ENCODE data around the gene ORAI1. TPM values are rescaled to one million over a fixed set of nuclear protein-coding genes. Genes with fewer than 3 reads are reported as not detected.
"Not testable (repeated sequence)": the region's sequence is repeated elsewhere in the genome, so short reads cannot be mapped to it uniquely, and the experiment has no call there.

ORAI1 gene
- total and polyA plus RNA-seq, 4 donors, result 3.6 to 12.5 (median 9.1) TPM

DNA sequence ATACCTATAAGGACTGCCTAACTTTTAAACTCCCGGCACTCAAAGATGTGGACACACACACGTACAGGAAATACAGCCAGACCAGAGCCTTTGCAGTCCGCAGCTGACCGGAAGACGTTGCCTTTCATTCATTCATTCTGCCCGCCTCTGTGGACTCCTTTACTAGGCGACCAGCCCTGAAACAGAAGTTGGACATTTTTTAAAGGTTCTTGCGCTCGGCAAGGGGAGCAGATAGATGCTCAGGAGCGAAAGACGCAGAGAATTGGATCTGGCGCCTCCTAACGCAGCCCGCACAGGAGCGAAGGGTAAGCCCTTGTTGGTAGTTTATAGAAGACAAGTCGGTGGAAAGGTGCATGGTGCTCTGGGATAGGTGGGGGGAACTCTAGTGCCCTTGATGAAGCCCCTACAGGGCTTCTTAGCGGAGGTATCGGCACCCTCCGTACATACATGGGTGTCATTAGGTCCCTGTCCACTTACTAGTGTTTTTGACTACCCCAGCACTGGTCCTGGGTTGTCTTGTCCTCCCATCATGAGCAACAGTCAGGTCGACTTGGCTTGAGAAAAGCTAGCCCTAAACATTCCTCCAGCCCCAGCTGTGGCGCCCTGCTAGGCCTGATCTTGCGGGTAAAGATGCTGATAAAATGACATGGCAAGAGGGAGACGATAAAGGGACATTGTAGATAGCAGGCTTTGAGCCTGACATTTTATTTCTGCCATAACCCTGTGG is 45.2 kb upstream of the ORAI1 start, which contains the start of gene KDM2B:
Gene KDM2B, minus strand, starts transcription at position 65 of the 727 bp plus-strand sequence. CDS start 112 bp downstream, outside the sequence.
- 24 to 33% methylated on average over 23 of the region's 23 CpGs for WGBS, 2 donors
- Histone ChIP-seq H3K36me3 (ENCODE audit: control insufficient read depth in 1 of 2, insufficient read depth in 2 of 2, low read length in 1 of 2) (no peaks in the 10 kb centered on the region), H3K9me3 (ENCODE audit: control insufficient read depth, low read length) (no peaks in the 10 kb centered on the region), H3K27ac (ENCODE audit: low read depth in 1 of 2, low read length in 2 of 2) (peak within 1 kb of the TSS in 1 of 2 donors; percentile 80), H3K27me3 (ENCODE audit: control insufficient read depth in 1 of 2, insufficient read depth in 2 of 2, low read length in 1 of 2) (no peaks in the 10 kb centered on the region), H3K4me1 (ENCODE audit: control insufficient read depth in 1 of 2, insufficient read depth in 2 of 2, low read length in 2 of 2) (peaks cover 0 to 6% of the 10 kb centered on the region in 2 donors), H3K4me3 (ENCODE audit: low read length in 2 of 2) (peak within 1 kb of the TSS; percentile 89 to 95)
- ATAC-seq (ENCODE audit: low FRiP score), result peak; percentile 65
- peak in 1 of 2 donors; percentile 71 for DNase-seq
- intact Hi-C loops (cut with DNase I), result loop anchor here in 1 of 2 donors (5.0 kb wide), 2 partner anchors 46 to 79 kb away; partner anchors contain the start of gene ORAI1

- Histone ChIP-seq H3K9me3 (ENCODE audit: control insufficient read depth, low read length) (no peaks in the 10 kb centered on the region), H3K27ac (ENCODE audit: low read depth in 1 of 2, low read length in 2 of 2) (peak overlapping the region in 1 of 2 donors; percentile 67), H3K36me3 (ENCODE audit: control insufficient read depth in 1 of 2, insufficient read depth in 2 of 2, low read length in 1 of 2) (no peaks in the 10 kb centered on the region), H3K4me3 (ENCODE audit: low read length in 2 of 2) (peak overlapping the region in 1 of 2 donors; percentile 11), H3K27me3 (ENCODE audit: control insufficient read depth in 1 of 2, insufficient read depth in 2 of 2, low read length in 1 of 2) (no peaks in the 10 kb centered on the region), H3K4me1 (ENCODE audit: control insufficient read depth in 1 of 2, insufficient read depth in 2 of 2, low read length in 2 of 2) (no peaks in the 10 kb centered on the region)
- DNase-seq (peak in 1 of 2 donors; percentile 67), ATAC-seq (ENCODE audit: low FRiP score) (peak; percentile 42)
- intact Hi-C loops (cut with DNase I), result loop anchor here in 1 of 2 donors (5.0 kb wide), 2 partner anchors 45 to 80 kb away; partner anchors contain the start of gene ORAI1
- 2 to 4% methylated on average over 17 of the region's 17 CpGs for WGBS, 2 donors
Observed at GRCh38 chr12:121581686-121582429, 44.5 kb upstream of the ORAI1 start.

- Histone ChIP-seq H3K4me3 (ENCODE audit: low read length in 2 of 2) (no peak overlapping the region), H3K36me3 (ENCODE audit: control insufficient read depth in 1 of 2, insufficient read depth in 2 of 2, low read length in 1 of 2) (no peaks in the 10 kb centered on the region), H3K4me1 (ENCODE audit: control insufficient read depth in 1 of 2, insufficient read depth in 2 of 2, low read length in 2 of 2) (no peaks in the 10 kb centered on the region), H3K27ac (ENCODE audit: low read depth in 1 of 2, low read length in 2 of 2) (no peak overlapping the region), H3K27me3 (ENCODE audit: control insufficient read depth in 1 of 2, insufficient read depth in 2 of 2, low read length in 1 of 2) (no peaks in the 10 kb centered on the region), H3K9me3 (ENCODE audit: control insufficient read depth, low read length) (no peaks in the 10 kb centered on the region)
- intact Hi-C loops (cut with DNase I), result loop anchor here in 1 of 2 donors (5.0 kb wide), 2 partner anchors 45 to 80 kb away; partner anchors contain the start of gene ORAI1
- no peak for DNase-seq
- 57 to 68% methylated on average over 13 of the region's 13 CpGs for WGBS, 2 donors
- ATAC-seq (ENCODE audit: low FRiP score), result no peak
Observed at GRCh38 chr12:121582583-121583333, 43.6 kb upstream of the ORAI1 start.

DNA sequence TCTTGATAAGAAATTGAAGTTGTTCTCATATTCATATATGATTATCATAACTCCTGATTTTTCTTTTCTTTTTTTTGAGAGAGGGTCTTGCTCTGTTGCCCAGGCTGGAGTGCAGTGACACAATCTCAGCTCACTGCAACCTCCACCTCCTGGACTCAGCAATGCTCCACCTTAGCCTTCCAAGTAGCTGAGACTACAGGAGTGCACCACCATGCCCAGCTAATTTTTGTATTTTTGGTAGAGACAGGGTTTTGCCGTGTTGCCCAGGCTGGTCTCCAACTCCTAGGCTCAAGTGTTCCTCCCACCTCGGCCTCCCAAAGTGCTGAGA is 43.0 kb upstream of the ORAI1 start:
- not testable (repeated sequence) for DNase-seq
- WGBS, 2 donors, result 83 to 92% methylated on average over 2 of the region's 2 CpGs
- intact Hi-C loops (cut with DNase I), result loop anchor here in 1 of 2 donors (5.0 kb wide), 2 partner anchors 44 to 81 kb away; partner anchors contain the start of gene ORAI1

DNA sequence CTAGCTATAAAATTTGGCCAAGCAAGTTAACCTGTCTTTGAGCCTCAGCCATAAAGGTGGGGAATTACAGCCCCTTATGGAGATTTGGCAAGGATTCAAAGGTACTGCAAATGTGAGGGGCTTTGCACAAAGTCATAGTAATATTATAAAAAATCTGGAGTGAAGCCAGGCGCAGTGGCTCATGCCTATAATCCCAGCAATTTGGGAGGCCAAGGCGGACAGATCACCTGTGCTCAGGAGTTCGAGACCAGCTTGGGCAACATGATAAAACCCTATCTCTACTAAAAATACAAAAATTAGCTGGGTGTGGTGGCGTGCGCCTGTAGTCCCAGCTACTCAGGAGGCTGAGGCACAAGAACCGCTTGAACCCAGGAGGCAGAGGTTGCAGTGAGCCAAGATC is 41.4 kb upstream of the ORAI1 start:
- ATAC-seq (ENCODE audit: low FRiP score); H3K4me3 ChIP-seq (ENCODE audit: low read length in 2 of 2); H3K9me3 ChIP-seq (ENCODE audit: control insufficient read depth, low read length); H3K4me1 ChIP-seq (ENCODE audit: control insufficient read depth in 1 of 2, insufficient read depth in 2 of 2, low read length in 2 of 2); DNase-seq; H3K36me3 ChIP-seq (ENCODE audit: control insufficient read depth in 1 of 2, insufficient read depth in 2 of 2, low read length in 1 of 2); H3K27ac ChIP-seq (ENCODE audit: low read depth in 1 of 2, low read length in 2 of 2); H3K27me3 ChIP-seq (ENCODE audit: control insufficient read depth in 1 of 2, insufficient read depth in 2 of 2, low read length in 1 of 2): not testable (repeated sequence)
- intact Hi-C loops (cut with DNase I), result loop anchor here in 1 of 2 donors (5.0 kb wide), 2 partner anchors 42 to 83 kb away; partner anchors contain the start of gene ORAI1
- WGBS, 2 donors, result 95 to 96% methylated on average over 6 of the region's 6 CpGs

More for the DNA sequence above, 43.0 kb upstream of the ORAI1 start:
- H3K4me1 ChIP-seq (ENCODE audit: control insufficient read depth in 1 of 2, insufficient read depth in 2 of 2, low read length in 2 of 2); H3K4me3 ChIP-seq (ENCODE audit: low read length in 2 of 2); H3K9me3 ChIP-seq (ENCODE audit: control insufficient read depth, low read length); H3K27ac ChIP-seq (ENCODE audit: low read depth in 1 of 2, low read length in 2 of 2); H3K36me3 ChIP-seq (ENCODE audit: control insufficient read depth in 1 of 2, insufficient read depth in 2 of 2, low read length in 1 of 2); ATAC-seq (ENCODE audit: low FRiP score); H3K27me3 ChIP-seq (ENCODE audit: control insufficient read depth in 1 of 2, insufficient read depth in 2 of 2, low read length in 1 of 2): not testable (repeated sequence)

- DNase-seq (no peak), ATAC-seq (ENCODE audit: low FRiP score) (peak; percentile 56)
- Histone ChIP-seq H3K4me3 (ENCODE audit: low read length in 2 of 2) (no peak overlapping the region), H3K27me3 (ENCODE audit: control insufficient read depth in 1 of 2, insufficient read depth in 2 of 2, low read length in 1 of 2) (no peaks in the 10 kb centered on the region), H3K4me1 (ENCODE audit: control insufficient read depth in 1 of 2, insufficient read depth in 2 of 2, low read length in 2 of 2) (no peaks in the 10 kb centered on the region), H3K27ac (ENCODE audit: low read depth in 1 of 2, low read length in 2 of 2) (peak overlapping the region in 1 of 2 donors; percentile 32), H3K36me3 (ENCODE audit: control insufficient read depth in 1 of 2, insufficient read depth in 2 of 2, low read length in 1 of 2) (no peaks in the 10 kb centered on the region), H3K9me3 (ENCODE audit: control insufficient read depth, low read length) (no peaks in the 10 kb centered on the region)
- WGBS, 2 donors, result 45 to 47% methylated on average over 10 of the region's 10 CpGs
- intact Hi-C loops (cut with DNase I), result no loop called here
Observed at GRCh38 chr12:121590476-121591143, 35.7 kb upstream of the ORAI1 start.

DNA sequence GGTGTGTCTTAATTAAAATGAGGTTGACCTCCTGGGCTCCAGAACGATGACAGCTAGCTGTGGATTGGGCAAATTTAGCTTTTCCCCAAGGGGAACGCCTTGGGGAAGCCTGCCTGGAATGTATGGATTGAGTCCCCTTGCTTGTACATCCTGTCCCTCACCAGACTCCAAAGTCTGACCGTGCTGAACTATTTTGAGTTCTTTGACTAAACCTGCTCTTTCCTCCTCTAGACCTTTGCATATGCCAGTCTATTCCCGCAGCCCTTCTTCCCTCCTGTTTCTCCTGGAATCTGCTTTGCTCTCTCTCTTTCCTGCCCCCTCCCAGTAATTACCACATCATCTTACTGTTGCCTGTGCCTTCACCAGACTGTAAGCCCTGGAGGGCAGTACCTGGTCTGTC is 34.0 kb upstream of the ORAI1 start:
- no peak for ATAC-seq (ENCODE audit: low FRiP score)
- Histone ChIP-seq H3K4me3 (ENCODE audit: low read length in 2 of 2) (no peak overlapping the region), H3K9me3 (ENCODE audit: control insufficient read depth, low read length) (no peaks in the 10 kb centered on the region), H3K27ac (ENCODE audit: low read depth in 1 of 2, low read length in 2 of 2) (no peak overlapping the region), H3K27me3 (ENCODE audit: control insufficient read depth in 1 of 2, insufficient read depth in 2 of 2, low read length in 1 of 2) (no peaks in the 10 kb centered on the region), H3K36me3 (ENCODE audit: control insufficient read depth in 1 of 2, insufficient read depth in 2 of 2, low read length in 1 of 2) (no peaks in the 10 kb centered on the region), H3K4me1 (ENCODE audit: control insufficient read depth in 1 of 2, insufficient read depth in 2 of 2, low read length in 2 of 2) (no peaks in the 10 kb centered on the region)
- intact Hi-C loops (cut with DNase I), result no loop called here
- no peak for DNase-seq
- WGBS, 2 donors, result 46 to 53% methylated on average over 4 of the region's 4 CpGs

GRCh38 chr12:121595520-121595919 is 30.8 kb upstream of the ORAI1 start:
- H3K36me3 ChIP-seq (ENCODE audit: control insufficient read depth in 1 of 2, insufficient read depth in 2 of 2, low read length in 1 of 2), result no peaks in the 10 kb centered on the region
- no peaks in the 10 kb centered on the region for H3K9me3 ChIP-seq (ENCODE audit: control insufficient read depth, low read length)
- no peaks in the 10 kb centered on the region for H3K4me1 ChIP-seq (ENCODE audit: control insufficient read depth in 1 of 2, insufficient read depth in 2 of 2, low read length in 2 of 2)
- H3K27me3 ChIP-seq (ENCODE audit: control insufficient read depth in 1 of 2, insufficient read depth in 2 of 2, low read length in 1 of 2), result no peaks in the 10 kb centered on the region
- H3K4me3 ChIP-seq (ENCODE audit: low read length in 2 of 2), result no peak overlapping the region
- 94 to 97% methylated on average over 12 of the region's 12 CpGs for WGBS, 2 donors
- no peak overlapping the region for H3K27ac ChIP-seq (ENCODE audit: low read depth in 1 of 2, low read length in 2 of 2)
- intact Hi-C loops (cut with DNase I), result no loop called here
- DNase-seq (no peak), ATAC-seq (ENCODE audit: low FRiP score) (no peak)
